HG03432 (cell line): Measurements from ENCODE around the gene TMEM98.
"Not testable (repeated sequence)": the region's sequence is repeated elsewhere in the genome, so short reads cannot be mapped to it uniquely, and the experiment has no call there.

Experiments used
- ATAC-seq: cut with Tn5 transposase; IDR thresholded peaks from one replicate; pipeline ENCODE4 v1.9.1; 2021; ENCODE audit warnings: mild to moderate bottlenecking, moderate library complexity; ENCODE audit not compliant: unreplicated experiment

TMEM98 gene

GRCh38 chr17:32941419-32942032, 13.6 kb downstream of the TMEM98 start:
- no peak for ATAC-seq

DNA sequence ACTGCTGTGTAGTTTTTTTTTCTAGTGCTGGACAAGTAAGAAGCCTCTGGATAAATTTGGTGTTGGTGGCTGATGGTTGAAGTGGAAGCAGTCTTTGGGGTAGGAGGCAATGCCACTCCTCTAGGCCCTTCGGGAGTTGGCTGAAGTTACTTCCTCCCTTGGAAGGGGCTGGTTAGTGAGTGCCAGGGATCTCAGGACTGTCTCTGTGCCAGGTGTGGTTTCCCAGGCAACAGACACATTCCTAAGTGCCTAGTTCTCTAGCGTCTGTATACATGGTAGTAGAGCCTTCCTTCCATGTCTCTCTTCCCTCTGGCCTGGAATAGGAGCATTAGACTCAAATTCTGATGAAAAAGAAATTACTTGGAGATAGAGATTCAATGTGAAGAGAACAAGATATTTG, 15.3 kb downstream of the TMEM98 start:
- ATAC-seq: no peak

- no peak for ATAC-seq
Observed at GRCh38 chr17:32943647-32944191, 15.8 kb downstream of the TMEM98 start.

DNA sequence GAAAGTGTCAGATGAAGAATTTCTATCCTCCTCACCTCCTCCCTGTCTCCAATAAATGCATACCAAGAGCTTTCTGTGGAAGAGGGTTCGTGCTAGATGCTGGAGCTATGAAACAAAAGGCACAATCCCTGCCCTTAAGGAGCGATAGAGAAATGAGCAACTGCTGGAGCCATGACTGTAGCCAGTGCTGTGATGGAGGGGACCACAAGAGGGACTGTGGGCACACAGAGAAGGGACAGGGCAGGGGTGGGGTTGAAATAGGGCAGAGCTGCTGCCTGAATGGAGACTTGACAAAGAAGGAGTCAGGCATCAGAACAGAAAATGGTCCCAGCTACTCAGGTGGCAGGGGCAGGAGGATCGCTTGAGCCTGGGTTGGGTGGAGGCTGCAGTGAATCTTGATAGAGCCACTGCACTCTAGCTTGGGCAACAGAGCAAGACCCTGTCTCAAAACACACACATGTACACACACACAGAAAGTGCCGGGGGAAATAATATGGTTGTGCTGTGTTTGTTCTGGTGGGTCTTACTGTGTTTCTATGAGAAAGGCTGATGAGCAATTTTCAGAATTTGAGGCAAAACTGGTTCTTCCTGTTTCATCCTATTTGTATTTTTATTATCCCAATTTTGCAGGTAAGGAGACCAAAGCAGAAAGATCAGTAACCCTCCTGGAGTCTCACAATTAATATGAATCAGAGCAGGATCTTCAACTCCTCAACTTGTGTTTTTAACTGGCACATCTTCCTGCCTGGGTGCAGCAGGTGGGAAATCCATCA, 16.5 kb downstream of the TMEM98 start:
- no peak for ATAC-seq

GRCh38 chr17:32946375-32947135, 18.6 kb downstream of the TMEM98 start:
- ATAC-seq: no peak

GRCh38 chr17:32947736-32948135, 19.8 kb downstream of the TMEM98 start:
- no peak for ATAC-seq

- no peak for ATAC-seq
Observed at GRCh38 chr17:32949181-32949580, 21.2 kb downstream of the TMEM98 start.

GRCh38 chr17:32952491-32952890, 24.5 kb downstream of the TMEM98 start:
- ATAC-seq: not testable (repeated sequence)

DNA sequence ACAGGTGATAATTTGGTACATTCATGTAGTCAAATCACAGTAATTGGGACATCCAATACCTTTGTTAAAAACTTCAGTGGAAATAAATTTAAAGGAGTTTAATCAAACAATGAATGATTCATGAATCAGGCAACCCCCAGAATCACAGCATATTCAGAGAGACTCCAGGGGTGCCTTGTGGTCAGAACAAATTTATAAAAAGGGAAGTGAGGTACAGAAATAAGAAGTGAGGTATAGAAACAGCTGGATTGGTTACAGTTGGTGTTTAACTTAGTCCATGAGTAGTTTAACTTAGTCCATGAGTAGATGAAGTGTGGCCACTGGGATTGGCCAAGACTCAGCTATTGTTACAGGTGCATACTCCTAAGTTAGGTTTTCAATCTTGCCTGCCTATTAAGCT, 25.1 kb downstream of the TMEM98 start:
- ATAC-seq: no peak

DNA sequence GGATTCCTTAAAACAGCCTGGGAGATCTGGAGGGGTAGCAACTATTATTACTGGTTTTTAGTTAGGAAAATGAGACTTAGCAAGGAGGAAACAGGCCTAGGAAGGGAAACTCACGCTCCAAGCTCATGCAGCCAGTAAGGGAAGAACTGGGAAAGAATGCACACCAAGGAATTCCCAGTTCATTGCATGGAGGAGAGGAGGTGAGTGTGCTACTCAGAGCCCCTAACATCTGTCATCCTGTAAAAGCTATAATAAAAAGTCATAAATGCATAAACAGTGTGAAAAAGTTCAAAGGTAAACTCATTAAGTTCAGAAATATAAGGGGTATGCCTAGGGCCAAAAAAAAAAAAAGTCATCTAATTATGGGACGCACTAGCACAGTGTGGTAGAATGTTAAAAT, 25.9 kb downstream of the TMEM98 start:
- ATAC-seq: no peak

DNA sequence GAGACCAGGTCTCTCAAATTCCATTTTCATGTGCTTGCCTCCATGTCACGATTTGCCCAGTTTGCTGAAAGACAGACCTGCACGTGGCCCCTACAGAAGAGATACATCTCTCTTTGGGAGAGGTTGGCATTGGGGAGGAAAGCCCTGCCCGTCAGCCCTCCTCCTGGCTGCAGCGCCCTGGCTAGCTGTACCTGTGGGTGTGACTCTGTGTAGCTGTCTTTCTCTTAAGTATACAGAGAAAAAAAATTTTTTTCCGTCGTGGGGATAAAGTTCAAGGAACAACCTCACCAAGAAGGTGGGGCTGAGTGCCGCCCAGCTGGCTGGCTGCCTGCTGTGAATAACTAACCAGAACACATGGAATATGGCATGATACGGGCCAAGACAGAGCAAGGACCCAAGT, 26.5 kb downstream of the TMEM98 start:
- ATAC-seq: no peak

GRCh38 chr17:32955155-32955554, 27.2 kb downstream of the TMEM98 start:
- no peak for ATAC-seq

- ATAC-seq: no peak
Observed at GRCh38 chr17:32956240-32956970, 28.5 kb downstream of the TMEM98 start.

DNA sequence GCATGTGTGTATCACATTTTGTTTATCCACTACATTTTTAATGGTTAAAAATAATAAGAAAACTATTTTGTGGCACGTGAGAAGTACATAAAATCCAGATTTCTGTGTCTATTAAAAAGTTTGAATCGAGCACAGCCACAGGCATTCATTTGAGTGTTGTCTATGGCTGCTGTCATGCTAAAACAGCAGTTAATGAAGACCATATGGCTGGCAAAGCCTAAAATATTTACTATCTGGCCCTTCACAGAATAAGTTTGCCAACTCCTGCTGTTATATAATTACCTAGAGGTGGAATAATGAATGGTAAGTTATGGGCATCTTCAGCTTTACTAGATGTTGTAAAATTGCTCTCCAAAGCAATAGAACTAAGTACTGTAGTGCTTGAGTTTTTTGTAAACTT, 30.5 kb downstream of the TMEM98 start:
- no peak for ATAC-seq

DNA sequence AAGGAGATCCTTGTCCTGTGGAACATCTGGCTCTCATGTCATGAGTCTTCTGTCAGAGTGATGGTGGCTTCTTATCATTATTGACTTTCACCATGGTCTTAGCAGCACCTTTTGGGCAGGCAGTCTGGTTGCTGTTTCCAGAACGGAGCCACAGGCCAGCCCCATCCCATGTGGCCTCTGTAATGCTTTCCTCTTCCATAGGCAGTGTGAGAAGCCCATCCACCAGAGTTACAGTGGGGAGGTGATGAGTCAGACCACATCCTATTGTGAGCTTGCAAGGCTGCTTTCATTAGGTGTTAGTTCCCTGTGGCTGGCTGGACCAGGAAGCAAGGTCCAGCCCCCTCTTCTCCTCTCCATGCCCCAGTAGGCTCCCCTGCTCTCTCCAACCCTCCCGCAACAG, 32.9 kb downstream of the TMEM98 start:
- no peak for ATAC-seq

- no peak for ATAC-seq
Observed at GRCh38 chr17:32962320-32962711, 34.4 kb downstream of the TMEM98 start.

DNA sequence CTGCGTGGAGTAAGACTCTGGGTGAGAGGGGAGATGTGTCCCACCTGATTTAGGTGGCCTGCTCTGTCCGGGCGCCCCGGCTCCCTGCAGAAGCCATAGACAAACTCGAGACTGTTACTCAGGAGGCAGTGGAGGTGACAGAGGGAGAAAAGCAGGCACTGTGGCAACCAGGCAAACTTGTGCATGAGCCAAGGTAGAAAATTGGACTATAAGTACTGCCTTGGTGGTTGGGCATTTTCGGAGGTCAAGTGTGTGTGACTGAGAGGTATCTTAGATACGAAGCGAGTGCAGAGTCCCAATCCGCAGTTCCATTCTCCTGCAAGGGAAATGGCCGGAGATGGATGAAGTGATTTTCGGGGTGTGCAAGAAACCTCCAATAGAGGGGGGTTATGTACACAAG, 36.6 kb downstream of the TMEM98 start:
- no peak for ATAC-seq

- ATAC-seq: not testable (repeated sequence)
Observed at GRCh38 chr17:32969231-32969630, 41.3 kb downstream of the TMEM98 start.

- no peak for ATAC-seq
Observed at GRCh38 chr17:32970281-32970680, 42.3 kb downstream of the TMEM98 start.

DNA sequence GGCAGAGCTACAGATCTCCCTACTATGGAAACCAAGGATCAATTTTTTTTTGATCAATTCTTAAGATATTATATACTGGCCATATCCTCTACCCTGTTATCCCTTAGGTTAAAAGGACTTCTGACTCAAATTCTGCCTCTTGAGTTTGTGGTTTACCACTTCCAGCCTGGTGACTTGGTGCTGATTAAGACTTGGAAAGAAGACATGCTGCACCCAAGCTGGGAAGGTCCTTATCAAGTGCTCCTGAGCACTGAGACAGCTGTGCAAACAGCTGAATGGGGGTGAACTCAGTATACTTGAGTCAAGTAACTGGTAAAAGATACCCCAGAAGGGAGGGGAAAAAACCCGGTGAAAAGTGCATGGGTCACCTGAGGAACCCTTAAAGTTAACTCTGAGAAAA, 43.2 kb downstream of the TMEM98 start:
- no peak for ATAC-seq

GRCh38 chr17:32976131-32976530, 48.2 kb downstream of the TMEM98 start:
- ATAC-seq: no peak
